NT2/D1 (cell line): ENCODE results near the gene CALY.

Experiments used
- DNase-seq: peaks from one replicate; pipeline ENCODE4 v3.0.0-alpha.2; 2011; ENCODE audit warnings: low read depth, low spot score
- H3K27me3 ChIP-seq: 2 replicates; pipeline ENCODE4 v1.6.0; 2011; ENCODE audit warnings: mild to moderate bottlenecking; ENCODE audit not compliant: insufficient read length, insufficient read depth
- H3K36me3 ChIP-seq: 2 replicates; pipeline ENCODE4 v1.6.1; 2011; ENCODE audit warnings: mild to moderate bottlenecking, low read length, mixed read lengths; ENCODE audit not compliant: insufficient read depth, insufficient read length
- H3K4me1 ChIP-seq: 2 replicates; pipeline ENCODE4 v1.5.1; 2011; ENCODE audit not compliant: insufficient read depth, insufficient read length
- H3K4me3 ChIP-seq: 2 replicates; pipeline ENCODE4 v1.5.1; 2011; ENCODE audit warnings: low read depth; ENCODE audit not compliant: insufficient read length
- H3K9ac ChIP-seq: 2 replicates; pipeline ENCODE4 v1.6.0; 2011; ENCODE audit warnings: low read depth; ENCODE audit not compliant: insufficient read length
- H3K9me3 ChIP-seq: 2 replicates; pipeline ENCODE4 v1.5.1; 2011; ENCODE audit warnings: mild to moderate bottlenecking, low read length; ENCODE audit not compliant: insufficient read depth
- SUZ12 ChIP-seq: IDR thresholded peaks from 2 replicates; pipeline ENCODE4 v1.6.1; 2011; ENCODE audit not compliant: insufficient read length, insufficient read depth; ENCODE audit errors: extremely low read depth
- YY1 ChIP-seq: IDR thresholded peaks from 2 replicates; pipeline ENCODE4 v1.6.1; 2011; ENCODE audit not compliant: insufficient read length, insufficient read depth
- ZNF274 ChIP-seq: IDR thresholded peaks from 2 replicates; pipeline ENCODE4 v1.6.1; 2011; ENCODE audit warnings: mild to moderate bottlenecking, low read depth, low read length

Gene CALY

GRCh38 chr10:133349160-133349568 is 12.5 kb upstream of the CALY start:
- no peaks in the 10 kb centered on the region for H3K27me3 ChIP-seq
- H3K4me3 ChIP-seq: no peak overlapping the region
- H3K4me1 ChIP-seq: peaks cover 11% of the 10 kb centered on the region
- TF ChIP-seq ZNF274 (no peak), SUZ12 (no peak), YY1 (no peak)
- no peaks in the 10 kb centered on the region for H3K9me3 ChIP-seq
- H3K36me3 ChIP-seq: peaks cover 8% of the 10 kb centered on the region
- no peak overlapping the region for H3K9ac ChIP-seq
- no peak for DNase-seq

- H3K9ac ChIP-seq: no peak overlapping the region
- TF ChIP-seq SUZ12 (no peak), ZNF274 (no peak), YY1 (no peak)
- H3K36me3 ChIP-seq: no peaks in the 10 kb centered on the region
- no peak overlapping the region for H3K4me3 ChIP-seq
- H3K9me3 ChIP-seq: no peaks in the 10 kb centered on the region
- H3K4me1 ChIP-seq: peaks cover 15% of the 10 kb centered on the region
- no peaks in the 10 kb centered on the region for H3K27me3 ChIP-seq
- no peak for DNase-seq
Observed at GRCh38 chr10:133347710-133348517, 11.2 kb upstream of the CALY start.

GRCh38 chr10:133346413-133346812 is 9.7 kb upstream of the CALY start:
- no peak for TF ChIP-seq SUZ12
- no peak for TF ChIP-seq ZNF274
- no peak for TF ChIP-seq YY1
- no peaks in the 10 kb centered on the region for H3K36me3 ChIP-seq
- H3K4me1 ChIP-seq: peaks cover 15% of the 10 kb centered on the region
- H3K27me3 ChIP-seq: no peaks in the 10 kb centered on the region
- no peaks in the 10 kb centered on the region for H3K9me3 ChIP-seq
- H3K4me3 ChIP-seq: no peak overlapping the region
- no peak for DNase-seq
- H3K9ac ChIP-seq: no peak overlapping the region

GRCh38 chr10:133344236-133344635 is 7.5 kb upstream of the CALY start:
- DNase-seq: no peak
- Histone ChIP-seq H3K36me3 (no peaks in the 10 kb centered on the region), H3K9ac (no peak overlapping the region), H3K9me3 (no peaks in the 10 kb centered on the region), H3K27me3 (peaks cover 9% of the 10 kb centered on the region), H3K4me1 (peaks cover 9% of the 10 kb centered on the region), H3K4me3 (no peak overlapping the region)
- TF ChIP-seq ZNF274: no peak
- no peak for TF ChIP-seq YY1
- TF ChIP-seq SUZ12: no peak

- Histone ChIP-seq H3K36me3 (no peaks in the 10 kb centered on the region), H3K27me3 (peaks cover 15% of the 10 kb centered on the region), H3K9me3 (no peaks in the 10 kb centered on the region), H3K9ac (peak overlapping the region; percentile 42), H3K4me1 (peaks cover 7% of the 10 kb centered on the region), H3K4me3 (no peak overlapping the region)
- TF ChIP-seq YY1 (no peak), SUZ12 (no peak), ZNF274 (no peak)
- DNase-seq: no peak
Observed at GRCh38 chr10:133343558-133343957, 6.9 kb upstream of the CALY start.

GRCh38 chr10:133342942-133343341 is 6.2 kb upstream of the CALY start:
- TF ChIP-seq ZNF274 (no peak), YY1 (no peak), SUZ12 (no peak)
- Histone ChIP-seq H3K36me3 (no peaks in the 10 kb centered on the region), H3K4me3 (no peak overlapping the region), H3K9ac (peak overlapping the region; percentile 42), H3K27me3 (peaks cover 21% of the 10 kb centered on the region), H3K4me1 (peaks cover 7% of the 10 kb centered on the region), H3K9me3 (no peaks in the 10 kb centered on the region)
- DNase-seq: no peak

- Histone ChIP-seq H3K9ac (no peak overlapping the region), H3K36me3 (no peaks in the 10 kb centered on the region), H3K9me3 (no peaks in the 10 kb centered on the region), H3K27me3 (peaks cover 31% of the 10 kb centered on the region), H3K4me1 (peaks cover 5% of the 10 kb centered on the region), H3K4me3 (no peak overlapping the region)
- no peak for DNase-seq
- TF ChIP-seq YY1 (no peak), SUZ12 (no peak), ZNF274 (no peak)
Observed at GRCh38 chr10:133341983-133342382, 5.3 kb upstream of the CALY start.
